B cell (primary cell): ENCODE results near the gene TEX28. TPM values are rescaled to one million over a fixed set of nuclear protein-coding genes. Genes with fewer than 3 reads are reported as not detected.
A peak's percentile ranks its signal among the peaks of the same experiment; 100 is the strongest.

ENCODE experiments used
- ATAC-seq: fragments of 200-7000 bp; cut with Tn5 transposase; one replicate; pipeline ENCODE4 v1.10.0; 2021; ENCODE audit warnings: low read depth, mild to moderate bottlenecking, moderate number of reproducible peaks, moderate library complexity
- CTCF ChIA-PET: fragments of 350-600 bp; sonication (Branson Sonifier 250); formaldehyde crosslinking; loops from one replicate; lab custom pipeline; 2021; ENCODE audit warnings: antibody characterized with exemption, inconsistent platforms; lab: Charles Lee
- POLR2A ChIA-PET: fragments of 350-600 bp; sonication (Branson Sonifier 250); formaldehyde crosslinking; loops from one replicate; lab custom pipeline; 2021; ENCODE audit warnings: antibody characterized with exemption; lab: Charles Lee
- DNase-seq: peaks from one replicate; pipeline ENCODE4 v3.0.0; 2013
- H2AFZ ChIP-seq: 2 replicates; pipeline ENCODE4 v1.6.1; 2012; ENCODE audit warnings: mild to moderate bottlenecking, low read depth, low read length; ENCODE audit not compliant: insufficient read depth, poor library complexity, severe bottlenecking
- H3K27ac ChIP-seq, 2 donors: 1 replicate in 1 of 2; 2 replicates in 1 of 2; pipeline ENCODE4 v1.5.1; 2012 to 2013; ENCODE audit warnings: low read length in 2 of 2, mild to moderate bottlenecking in 2 of 2, moderate library complexity in 1 of 2
- H3K27me3 ChIP-seq, 4 experiments: fragments of 200-600 bp in 1 of 4; sonication (generic) in 1 of 4; replicated peaks in 1 of 4; 1 replicate in 2 of 4; 2 replicates in 2 of 4; pipeline versions ENCODE4 v1.6.1 to v1.7.0; 2013 to 2016; ENCODE audit warnings: low read length in 3 of 4, mild to moderate bottlenecking in 2 of 4, mixed read lengths in 1 of 4, moderate library complexity in 1 of 4; ENCODE audit not compliant: insufficient read depth in 4 of 4, control insufficient read depth in 3 of 4; ENCODE audit errors: control extremely low read depth in 1 of 4
- H3K36me3 ChIP-seq, 2 experiments: replicated peaks in 1 of 2; 1 replicate in 1 of 2; 2 replicates in 1 of 2; pipeline versions ENCODE4 v1.6.1 to v1.7.1; 2013; ENCODE audit warnings: low read length in 1 of 2; ENCODE audit not compliant: insufficient read depth in 2 of 2, control insufficient read depth in 1 of 2; ENCODE audit errors: control extremely low read depth in 1 of 2, extremely low read depth in 1 of 2
- H3K4me1 ChIP-seq, 2 donors: fragments of 200-600 bp in 1 of 2; sonication (generic) in 1 of 2; 1 replicate in 1 of 2; 2 replicates in 1 of 2; pipeline versions ENCODE4 v1.5.1 to v1.6.1; 2013 to 2017; ENCODE audit warnings: low read length in 2 of 2; ENCODE audit not compliant: control insufficient read depth in 2 of 2, insufficient read depth in 2 of 2
- H3K4me2 ChIP-seq: replicated peaks from 2 replicates; pipeline ENCODE3; 2012; ENCODE audit warnings: mild to moderate bottlenecking, low read depth, low read length; ENCODE audit not compliant: poor library complexity, severe bottlenecking
- H3K4me3 ChIP-seq, 5 experiments: fragments of 200-600 bp in 1 of 5; sonication (generic) in 1 of 5; 1 replicate in 3 of 5; 2 replicates in 2 of 5; pipeline versions ENCODE4 v1.5.1 to v1.7.0; 2011 to 2016; ENCODE audit warnings: low read length in 4 of 5, mild to moderate bottlenecking in 4 of 5, low read depth in 2 of 5, control low read depth in 1 of 5, moderate library complexity in 1 of 5; ENCODE audit not compliant: insufficient read depth in 1 of 5; ENCODE audit errors: control extremely low read depth in 1 of 5, extremely low read depth in 1 of 5
- H3K79me2 ChIP-seq: fragments of 200-600 bp; sonication (generic); one replicate; pipeline ENCODE4 v1.6.0; 2016; ENCODE audit warnings: low read length; ENCODE audit not compliant: control insufficient read depth, insufficient read depth
- H3K9ac ChIP-seq: fragments of 200-600 bp; sonication (generic); 2 replicates; pipeline ENCODE4 v1.6.1; 2017; ENCODE audit warnings: mild to moderate bottlenecking, low read length, moderate library complexity
- H3K9me3 ChIP-seq, 3 donors: one replicate each; pipeline versions ENCODE4 v1.6.1 to v1.7.1; 2013; ENCODE audit warnings: low read length in 2 of 3; ENCODE audit not compliant: control insufficient read depth in 2 of 3, insufficient read depth in 1 of 3; ENCODE audit errors: control extremely low read depth in 1 of 3
- H4K20me1 ChIP-seq: 2 replicates; pipeline ENCODE4 v1.6.0; 2012; ENCODE audit warnings: mild to moderate bottlenecking, low read length; ENCODE audit not compliant: insufficient read depth, control insufficient read depth, poor library complexity, severe bottlenecking
- H3K27ac Mint-ChIP-seq: one replicate; pipeline ENCODE4 v1.8.0; 2021; ENCODE audit warnings: mixed read lengths
- H3K27me3 Mint-ChIP-seq: one replicate; pipeline ENCODE4 v1.8.0; 2021; ENCODE audit warnings: mixed read lengths
- H3K4me1 Mint-ChIP-seq: one replicate; pipeline ENCODE4 v1.8.0; 2021; ENCODE audit warnings: mixed read lengths
- H3K4me3 Mint-ChIP-seq: one replicate; pipeline ENCODE4 v1.8.0; 2021; ENCODE audit warnings: mixed read lengths
- H3K9me3 Mint-ChIP-seq: one replicate; pipeline ENCODE4 v1.8.0; 2022; ENCODE audit warnings: mixed read lengths; ENCODE audit not compliant: insufficient read depth
- CTCF ChIP-seq: fragments of 200-600 bp; IDR thresholded peaks from one replicate; pipeline ENCODE4 v1.8.0; 2022; ENCODE audit warnings: antibody characterized with exemption, mild to moderate bottlenecking
- EZH2 ChIP-seq: IDR thresholded peaks from 2 replicates; pipeline ENCODE4 v1.6.1; 2012; ENCODE audit warnings: borderline replicate concordance, low read depth, mild to moderate bottlenecking, moderate library complexity, low read length; ENCODE audit not compliant: insufficient read depth, poor library complexity, severe bottlenecking
- WGBS: methylation state at CpG from one replicate; pipeline ENCODE4 v1.1.5; 2013; ENCODE audit warnings: missing lambda C conversion rate; ENCODE audit not compliant: insufficient coverage; 5-methylcytosine and 5-hydroxymethylcytosine counted together
- intact Hi-C: fragments of 100-400 bp; cut with micrococcal nuclease; formaldehyde crosslinking; loops from one replicate; pipeline ENCODE4 v1.10.0; 2022
- polyA plus RNA-seq: library from polyadenylated mRNA; depleted of rRNA; stranded (reverse); fragments of >200 nt; gene quantifications from 2 replicates; pipeline ENCODE4 v1.2.3, GENCODE V29; 2012
- total RNA-seq, 2 donors: library from RNA; stranded (reverse); fragments of 120-200 nt in 1 of 2; gene quantifications; 1 replicate in 1 of 2; 2 replicates in 1 of 2; pipeline versions ENCODE4 v1.2.3 to v1.2.4, GENCODE V29; 2013 to 2022

The TEX28 gene
- total and polyA plus RNA-seq, 2 donors (not counting 1 experiment from before 2014, with no cell fraction given), result not detected

- no peak overlapping the region for H3K27ac Mint-ChIP-seq
- H3K4me1 Mint-ChIP-seq, result peaks cover 55% of the 10 kb centered on the region
- DNase-seq (no peak), ATAC-seq (no peak)
- Histone ChIP-seq H4K20me1 (no peaks in the 10 kb centered on the region), H3K4me1 (peaks cover 23 to 37% of the 10 kb centered on the region in 2 donors), H3K27me3 (no peaks in the 10 kb centered on the region), H3K4me3 (no peak overlapping the region), H3K79me2 (no peaks in the 10 kb centered on the region), H3K9me3 (no peaks in the 10 kb centered on the region), H3K4me2 (no peak overlapping the region), H3K36me3 (no peaks in the 10 kb centered on the region), H2AFZ (no peak overlapping the region), H3K9ac (no peak overlapping the region), H3K27ac (no peak overlapping the region)
- intact Hi-C loops, result no loop called here
- POLR2A ChIA-PET, result no interaction called here
- 84% methylated on average over 6 of the region's 7 CpGs for WGBS
- H3K9me3 Mint-ChIP-seq, result no peaks in the 10 kb centered on the region
- no peaks in the 10 kb centered on the region for H3K27me3 Mint-ChIP-seq
- TF ChIP-seq CTCF (no peak), EZH2 (no peak)
- H3K4me3 Mint-ChIP-seq, result no peak overlapping the region
- CTCF ChIA-PET, result interaction anchor here (1.5 kb wide), 1 partner anchor 14 kb away, joined by 4 read pairs; no protein-coding TSS in a partner anchor
Observed at GRCh38 chrX:154323537-154323936, 28.6 kb upstream of the TEX28 start.

DNA sequence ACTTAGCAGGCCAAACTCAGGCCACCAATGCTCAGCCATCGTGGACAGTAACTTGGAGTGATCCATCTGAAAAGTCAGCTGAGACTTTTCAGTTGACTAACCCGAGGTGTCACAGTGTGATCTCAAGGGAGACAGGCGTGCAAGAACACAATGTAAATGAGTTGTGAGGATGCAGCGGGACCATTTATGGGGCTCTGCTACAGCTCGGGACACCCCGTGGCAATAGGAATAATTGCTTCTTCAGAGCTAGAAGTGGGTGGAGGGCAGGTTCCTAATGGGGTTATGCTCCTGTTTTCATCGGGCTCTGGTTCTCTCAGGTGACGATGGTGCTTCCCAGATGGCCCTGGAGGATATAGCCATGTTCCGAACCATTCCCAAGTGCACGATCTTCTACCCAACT lies 28.0 kb upstream of the TEX28 start:
- Histone ChIP-seq H4K20me1 (no peaks in the 10 kb centered on the region), H3K79me2 (no peaks in the 10 kb centered on the region), H3K4me2 (no peak overlapping the region), H3K9me3 (no peaks in the 10 kb centered on the region), H2AFZ (no peak overlapping the region), H3K4me1 (peaks cover 23 to 37% of the 10 kb centered on the region in 2 donors), H3K36me3 (no peaks in the 10 kb centered on the region), H3K9ac (no peak overlapping the region), H3K4me3 (no peak overlapping the region), H3K27ac (no peak overlapping the region), H3K27me3 (no peaks in the 10 kb centered on the region)
- ATAC-seq (peak; percentile 28), DNase-seq (peak; percentile 25)
- no peaks in the 10 kb centered on the region for H3K9me3 Mint-ChIP-seq
- intact Hi-C loops, result no loop called here
- WGBS, result 90% methylated on average over 8 of the region's 10 CpGs
- POLR2A ChIA-PET, result no interaction called here
- H3K27ac Mint-ChIP-seq, result no peak overlapping the region
- H3K27me3 Mint-ChIP-seq, result no peaks in the 10 kb centered on the region
- no peak overlapping the region for H3K4me3 Mint-ChIP-seq
- TF ChIP-seq EZH2, result no peak
- no peak for TF ChIP-seq CTCF
- peaks cover 53% of the 10 kb centered on the region for H3K4me1 Mint-ChIP-seq
- CTCF ChIA-PET, result interaction anchor here (1.5 kb wide), 1 partner anchor 14 kb away, joined by 4 read pairs; no protein-coding TSS in a partner anchor
